Measurements from ENCODE around the gene ABCB11.

DNA sequence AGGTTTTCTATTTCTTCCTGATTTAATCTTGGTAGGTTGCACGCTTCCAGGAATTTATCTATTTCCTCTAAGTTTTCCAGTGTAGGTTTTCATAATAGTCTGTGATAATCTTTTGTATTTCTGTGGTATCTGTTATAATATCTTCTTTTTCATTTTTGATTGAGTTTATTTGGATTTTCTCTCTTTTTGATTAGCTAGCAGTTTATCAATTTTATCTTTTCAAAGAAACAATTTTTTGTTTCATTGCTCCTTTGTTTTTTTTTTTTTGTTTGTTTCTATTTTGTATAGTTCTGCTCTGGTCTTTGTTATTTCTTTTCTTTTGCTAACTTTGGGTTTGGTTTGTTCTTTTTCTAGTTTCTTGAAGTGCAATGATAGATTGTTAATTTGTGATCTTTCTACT lies 78.7 kb downstream of the ABCB11 start:
- TF ChIP-seq, protein P1, sequence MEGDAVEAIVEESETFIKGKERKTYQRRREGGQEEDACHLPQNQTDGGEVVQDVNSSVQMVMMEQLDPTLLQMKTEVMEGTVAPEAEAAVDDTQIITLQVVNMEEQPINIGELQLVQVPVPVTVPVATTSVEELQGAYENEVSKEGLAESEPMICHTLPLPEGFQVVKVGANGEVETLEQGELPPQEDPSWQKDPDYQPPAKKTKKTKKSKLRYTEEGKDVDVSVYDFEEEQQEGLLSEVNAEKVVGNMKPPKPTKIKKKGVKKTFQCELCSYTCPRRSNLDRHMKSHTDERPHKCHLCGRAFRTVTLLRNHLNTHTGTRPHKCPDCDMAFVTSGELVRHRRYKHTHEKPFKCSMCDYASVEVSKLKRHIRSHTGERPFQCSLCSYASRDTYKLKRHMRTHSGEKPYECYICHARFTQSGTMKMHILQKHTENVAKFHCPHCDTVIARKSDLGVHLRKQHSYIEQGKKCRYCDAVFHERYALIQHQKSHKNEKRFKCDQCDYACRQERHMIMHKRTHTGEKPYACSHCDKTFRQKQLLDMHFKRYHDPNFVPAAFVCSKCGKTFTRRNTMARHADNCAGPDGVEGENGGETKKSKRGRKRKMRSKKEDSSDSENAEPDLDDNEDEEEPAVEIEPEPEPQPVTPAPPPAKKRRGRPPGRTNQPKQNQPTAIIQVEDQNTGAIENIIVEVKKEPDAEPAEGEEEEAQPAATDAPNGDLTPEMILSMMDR (IDR thresholded peaks at IDR 0.05 in 2 of 3, conservative IDR thresholded peaks at IDR 0.05 in 1 of 3; ENCODE audit: insufficient read depth in 2 of 3, low read depth in 1 of 3, low read length in 3 of 3): no peak
- no peak for TF ChIP-seq FOXJ3 (CRISPR knock-in tag; IDR thresholded peaks at IDR 0.05)
- TF ChIP-seq NFIC (IDR thresholded peaks at IDR 0.05): no peak
- no peak for TF ChIP-seq ESRRA (IDR thresholded peaks at IDR 0.05; ENCODE audit: borderline replicate concordance, low read depth)
- no peak for TF ChIP-seq ETV5 (CRISPR knock-in tag; IDR thresholded peaks at IDR 0.05; ENCODE audit: low read depth)
- no peak for TF ChIP-seq FOXP1 (CRISPR knock-in tag; IDR thresholded peaks at IDR 0.05)
- TF ChIP-seq ZNF121 (CRISPR knock-in tag; conservative IDR thresholded peaks at IDR 0.05): no peak
- no peak for TF ChIP-seq ZNF695 (CRISPR knock-in tag; IDR thresholded peaks at IDR 0.05)
- TF ChIP-seq, protein P2, sequence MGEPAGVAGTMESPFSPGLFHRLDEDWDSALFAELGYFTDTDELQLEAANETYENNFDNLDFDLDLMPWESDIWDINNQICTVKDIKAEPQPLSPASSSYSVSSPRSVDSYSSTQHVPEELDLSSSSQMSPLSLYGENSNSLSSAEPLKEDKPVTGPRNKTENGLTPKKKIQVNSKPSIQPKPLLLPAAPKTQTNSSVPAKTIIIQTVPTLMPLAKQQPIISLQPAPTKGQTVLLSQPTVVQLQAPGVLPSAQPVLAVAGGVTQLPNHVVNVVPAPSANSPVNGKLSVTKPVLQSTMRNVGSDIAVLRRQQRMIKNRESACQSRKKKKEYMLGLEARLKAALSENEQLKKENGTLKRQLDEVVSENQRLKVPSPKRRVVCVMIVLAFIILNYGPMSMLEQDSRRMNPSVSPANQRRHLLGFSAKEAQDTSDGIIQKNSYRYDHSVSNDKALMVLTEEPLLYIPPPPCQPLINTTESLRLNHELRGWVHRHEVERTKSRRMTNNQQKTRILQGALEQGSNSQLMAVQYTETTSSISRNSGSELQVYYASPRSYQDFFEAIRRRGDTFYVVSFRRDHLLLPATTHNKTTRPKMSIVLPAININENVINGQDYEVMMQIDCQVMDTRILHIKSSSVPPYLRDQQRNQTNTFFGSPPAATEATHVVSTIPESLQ (CRISPR knock-in tag; IDR thresholded peaks at IDR 0.05): no peak
